ENCODE results near the gene THAP10.

Gene THAP10

DNA sequence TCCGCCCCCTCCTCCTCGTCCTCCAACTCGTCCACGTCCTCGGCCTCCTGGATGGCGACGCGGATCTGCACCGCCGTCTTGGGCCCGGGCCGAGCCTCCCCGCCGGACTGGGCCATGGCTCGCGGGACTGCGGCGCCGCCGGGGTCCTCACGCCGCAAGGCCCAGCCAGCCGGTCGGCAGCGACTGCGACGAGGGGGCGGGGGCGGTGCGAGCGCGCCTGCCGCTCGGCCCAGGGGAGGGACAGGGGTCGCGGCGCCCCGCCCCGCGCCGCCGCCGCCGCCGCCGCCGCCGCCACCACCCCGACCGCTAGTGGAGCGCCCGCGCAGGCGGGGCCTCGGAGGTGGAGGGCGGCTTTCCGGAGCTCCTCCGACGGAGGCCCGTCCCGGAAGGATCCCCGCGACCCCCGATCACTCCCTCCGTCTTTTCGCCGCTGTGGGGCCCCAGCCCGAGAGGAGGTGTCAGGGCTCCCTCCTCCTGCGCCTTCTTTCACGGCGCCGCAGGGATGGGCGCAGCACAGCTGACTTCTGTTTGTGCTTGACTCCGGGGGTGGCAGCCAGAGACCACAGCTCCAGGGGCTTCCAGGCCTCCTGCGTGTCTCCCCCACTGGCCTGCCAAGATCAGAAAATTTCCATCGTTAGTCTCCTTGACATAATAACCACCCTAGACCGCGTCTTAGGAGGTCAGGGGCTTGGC, 38.1 kb downstream of the THAP10 start, which contains the start of gene LARP6:
LARP6 (minus strand) TSS at position 185 of the 693 bp plus-strand sequence; CDS start at position 116, 69 bp downstream.
- DNase-seq (ENCODE audit: low read depth, low spot score), result no peak

DNA sequence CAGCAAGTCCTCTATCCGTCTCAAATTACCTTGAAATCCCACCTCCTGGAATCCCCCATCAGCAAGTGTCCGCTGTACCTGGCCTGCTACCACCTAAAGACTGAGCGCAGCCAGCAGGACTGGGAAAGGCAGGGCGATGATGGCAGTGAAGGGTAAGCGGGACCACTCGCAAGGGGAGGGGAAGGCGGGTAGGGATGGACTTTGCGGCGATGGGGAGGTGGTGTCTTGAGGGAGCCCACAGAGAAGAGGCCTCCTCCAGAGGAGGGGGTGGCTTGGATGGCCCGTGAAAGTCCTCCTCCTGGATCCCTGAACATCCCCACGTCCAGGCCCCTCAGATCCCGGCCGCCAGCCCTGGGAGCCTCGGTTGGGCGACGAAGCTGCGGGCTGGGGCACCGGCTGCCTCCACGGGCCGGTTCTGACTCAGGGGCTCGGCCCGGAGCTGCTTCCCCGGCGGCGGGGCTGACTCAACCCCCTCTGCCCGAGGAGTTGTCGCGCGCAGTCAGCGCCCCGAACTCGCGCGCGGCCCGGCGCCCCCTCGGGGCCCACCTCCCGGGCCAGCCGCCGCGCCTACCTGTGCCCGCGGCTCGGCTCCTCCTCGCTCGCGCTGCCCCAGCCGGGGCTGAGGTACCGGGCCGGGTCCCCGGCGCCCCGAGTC, 38.8 kb downstream of the THAP10 start:
- no peak for DNase-seq (ENCODE audit: low read depth, low spot score)

DNA sequence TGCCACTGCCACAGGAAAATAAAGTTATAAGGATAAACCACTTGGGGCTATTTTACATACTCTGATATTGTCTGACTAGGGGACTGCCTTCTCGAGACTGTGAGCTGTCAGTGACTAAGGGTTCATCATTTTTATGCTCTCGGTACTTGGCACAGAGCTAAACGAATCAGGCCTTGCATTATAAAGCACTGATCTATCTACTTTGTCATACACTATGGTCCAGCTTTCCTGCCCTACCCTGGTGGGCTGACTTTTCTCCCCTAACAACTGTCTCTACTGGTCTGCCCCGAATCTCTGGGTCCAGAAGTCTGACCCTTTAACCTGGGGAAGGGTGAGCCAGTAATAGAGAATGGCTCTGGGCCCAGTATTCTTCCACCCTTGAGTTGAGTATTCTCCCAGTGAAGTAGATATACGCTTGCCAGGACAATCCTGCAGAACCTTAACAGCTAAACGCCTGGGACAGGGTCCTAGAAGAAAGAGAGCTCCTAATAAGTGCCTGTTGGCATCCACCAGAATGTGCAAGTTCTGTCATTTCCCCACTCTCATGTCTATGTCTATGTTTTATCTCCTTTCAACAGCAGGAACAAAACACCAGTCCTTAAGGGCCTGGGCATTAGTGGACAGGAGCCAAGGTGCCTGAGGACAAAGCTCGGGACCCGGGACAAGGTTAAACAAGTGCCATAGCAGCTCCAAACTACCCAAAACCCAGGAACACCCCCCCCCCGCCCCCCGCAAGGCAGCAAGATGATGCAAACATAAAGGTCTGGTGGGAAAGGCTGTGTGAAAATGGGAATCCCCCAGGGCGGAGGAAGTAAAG, 39.5 kb downstream of the THAP10 start:
- no peak for DNase-seq (ENCODE audit: low read depth, low spot score)

DNA sequence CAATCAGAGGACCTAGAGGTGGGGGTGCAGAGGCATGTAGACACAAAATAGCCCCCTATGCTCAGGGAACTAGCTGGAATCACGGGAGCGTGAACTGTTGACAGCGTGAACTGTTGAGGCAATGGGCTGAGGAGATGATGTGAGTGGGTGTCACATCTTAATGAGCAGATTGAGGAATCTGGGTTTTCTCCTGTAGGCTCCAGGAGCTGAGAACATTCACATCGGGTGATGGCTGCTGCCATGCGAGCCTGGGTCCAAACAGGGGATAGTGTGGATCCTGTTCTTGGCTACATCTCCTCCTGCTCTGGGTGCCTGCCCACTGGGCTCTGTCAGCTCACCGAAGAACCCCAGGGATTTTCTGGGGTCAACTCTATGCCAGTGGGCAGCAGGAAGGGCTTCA, 40.3 kb downstream of the THAP10 start:
- DNase-seq (ENCODE audit: low read depth, low spot score), result no peak

DNA sequence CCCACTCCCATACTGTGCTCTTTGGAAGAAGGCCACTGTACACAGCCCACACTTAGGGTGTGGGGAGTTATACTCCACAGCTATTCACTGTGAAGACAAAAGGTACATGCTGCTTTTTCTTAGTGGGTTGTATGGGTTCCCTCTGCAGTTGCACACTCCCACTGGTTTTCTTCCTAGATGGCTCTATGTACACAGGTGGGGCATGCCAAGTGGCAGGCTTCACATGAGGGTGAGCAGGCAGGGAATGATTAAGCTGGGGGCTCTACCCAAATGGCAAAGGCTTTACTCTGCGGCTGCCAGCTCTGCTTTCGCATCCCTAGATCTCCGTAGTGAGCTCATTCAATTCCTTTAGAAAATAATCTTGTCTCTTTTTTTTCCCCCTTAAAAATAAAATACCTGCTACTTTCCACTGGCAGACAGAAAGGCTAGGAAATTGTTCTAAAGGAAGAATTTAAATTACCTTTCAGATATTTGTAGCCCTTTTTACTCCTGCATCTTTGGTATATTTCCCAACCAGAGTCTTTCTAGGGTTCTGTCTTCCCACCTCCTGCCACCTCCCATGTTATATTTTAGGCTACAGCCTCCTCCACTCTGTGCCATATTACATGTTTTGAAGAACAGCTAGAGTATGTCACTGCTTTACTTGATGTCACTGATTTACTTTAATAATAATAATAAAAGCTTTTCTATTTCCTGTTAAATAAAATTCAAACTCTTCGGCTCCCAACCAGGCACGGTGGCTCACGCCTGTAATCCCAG, 46.5 kb downstream of the THAP10 start:
- DNase-seq (ENCODE audit: low read depth, low spot score), result no peak

DNA sequence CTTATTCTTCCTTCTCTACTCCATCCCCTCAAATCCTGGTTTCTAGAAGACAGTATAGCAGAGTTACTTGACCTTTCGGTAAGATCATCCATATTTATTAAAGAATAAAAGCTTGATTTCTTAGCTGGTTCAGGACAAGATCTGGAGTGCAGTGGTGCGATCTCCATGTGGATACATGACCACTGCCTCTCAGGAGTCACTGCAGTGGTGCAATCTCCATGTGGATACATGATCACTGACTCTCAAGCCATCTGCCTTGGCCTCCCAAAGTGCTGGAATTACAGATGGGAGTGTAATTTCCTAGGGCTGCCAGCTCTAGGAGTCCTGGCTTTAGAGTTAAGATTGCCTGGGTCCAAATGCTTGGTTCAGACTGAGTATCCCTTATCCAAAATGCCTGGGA, 54.8 kb downstream of the THAP10 start:
- DNase-seq (ENCODE audit: low read depth, low spot score), result no peak

DNA sequence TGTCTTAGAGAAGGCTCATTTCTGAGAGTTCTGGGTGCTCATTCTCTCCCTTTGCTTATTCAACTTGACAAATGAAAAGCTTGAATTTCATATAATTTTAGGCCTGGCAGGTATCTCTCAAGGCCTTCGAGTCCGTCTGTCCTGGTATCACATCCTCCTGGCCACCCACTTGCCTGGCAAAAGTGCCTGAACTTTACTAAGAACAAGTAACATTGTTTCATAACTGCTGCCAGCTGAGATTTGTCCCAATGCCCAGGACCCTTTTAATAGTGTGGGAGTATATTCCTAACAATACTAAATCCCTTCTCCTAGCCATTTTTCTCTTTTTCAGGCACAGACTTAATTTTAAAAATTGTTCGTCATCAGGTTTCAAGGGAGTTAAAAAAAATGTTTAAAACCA, 56.4 kb downstream of the THAP10 start:
- no peak for DNase-seq (ENCODE audit: low read depth, low spot score)

DNA sequence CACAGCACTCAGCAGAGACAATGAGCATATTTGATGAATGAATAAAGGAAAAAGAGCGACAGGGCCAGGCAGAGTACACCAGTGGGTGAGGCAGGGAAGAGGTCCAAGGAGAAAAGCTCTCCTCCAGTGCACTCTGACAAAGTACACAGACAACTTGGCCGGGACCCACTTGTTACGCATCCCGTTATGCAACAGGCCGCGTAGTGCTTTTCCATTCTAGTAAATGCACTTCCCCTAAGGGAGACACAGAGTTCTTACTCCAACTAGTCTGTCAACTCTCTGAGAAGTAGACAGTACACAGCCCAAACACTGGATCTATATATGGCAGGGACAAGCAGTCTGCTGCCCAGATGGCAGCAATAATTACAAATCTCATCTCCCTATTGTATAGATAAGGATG, 56.8 kb downstream of the THAP10 start:
- no peak for DNase-seq (ENCODE audit: low read depth, low spot score)

DNA sequence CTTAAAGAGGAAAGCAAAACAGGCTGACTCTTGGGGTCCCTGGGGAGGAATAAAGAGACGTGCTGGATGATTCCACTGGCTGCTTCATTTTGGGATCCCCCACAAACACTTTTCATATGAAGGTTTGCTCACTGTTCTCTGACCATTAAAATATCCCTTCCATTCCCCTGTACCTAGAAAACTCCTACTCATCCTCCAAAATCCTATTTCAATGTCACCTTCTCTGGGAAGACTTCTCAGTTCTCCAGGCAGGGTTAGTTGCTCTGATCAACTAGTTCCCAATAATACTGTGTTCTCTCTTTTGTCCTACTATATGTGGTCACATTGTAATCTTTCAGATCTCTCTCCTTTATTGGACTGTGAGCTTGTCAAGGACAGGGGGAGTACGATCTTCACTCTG, 57.2 kb downstream of the THAP10 start:
- no peak for DNase-seq (ENCODE audit: low read depth, low spot score)

DNA sequence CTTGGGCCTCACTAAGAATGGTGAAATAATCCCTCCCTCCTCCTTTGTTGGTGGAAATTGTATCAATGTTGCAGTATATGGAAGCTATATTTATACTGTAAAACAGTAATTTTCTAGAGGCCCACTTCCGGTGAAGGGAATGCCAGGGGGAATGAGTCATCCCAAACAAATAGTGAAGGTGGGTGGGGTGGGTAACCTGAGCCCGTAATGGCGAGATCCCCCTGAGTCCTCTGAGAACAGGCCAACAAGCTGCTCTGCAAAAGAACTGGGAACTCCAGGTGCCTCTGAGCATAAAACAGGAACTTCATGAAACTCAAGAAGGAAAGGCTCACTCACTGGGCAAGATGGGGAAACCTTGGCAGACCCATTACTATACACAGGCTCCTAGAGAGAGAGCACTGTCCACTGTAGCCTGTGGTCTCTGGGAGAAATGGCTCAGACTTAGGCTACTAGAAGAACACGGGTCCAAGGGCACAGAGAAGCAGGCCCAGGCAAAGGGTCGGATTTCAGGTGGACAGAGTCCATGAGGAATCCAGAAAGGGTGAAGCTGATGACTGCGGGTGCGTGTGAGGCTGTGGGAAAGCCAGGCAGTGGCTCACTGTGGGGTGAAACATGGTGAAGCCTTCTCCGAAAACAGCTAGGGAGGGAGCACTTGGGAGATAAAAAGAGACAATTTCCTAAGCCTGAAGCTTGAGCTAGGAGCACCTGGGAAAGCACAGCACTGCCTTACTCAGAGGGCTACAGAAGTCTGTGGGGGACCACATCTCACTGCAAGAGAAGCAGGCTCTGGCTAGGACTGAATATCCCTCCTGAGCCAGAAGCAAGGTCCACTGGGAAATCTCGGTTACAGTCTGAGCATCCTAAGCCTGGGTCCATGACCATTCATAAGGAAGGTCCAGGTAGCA, 58.1 kb downstream of the THAP10 start:
- DNase-seq (ENCODE audit: low read depth, low spot score), result no peak

DNA sequence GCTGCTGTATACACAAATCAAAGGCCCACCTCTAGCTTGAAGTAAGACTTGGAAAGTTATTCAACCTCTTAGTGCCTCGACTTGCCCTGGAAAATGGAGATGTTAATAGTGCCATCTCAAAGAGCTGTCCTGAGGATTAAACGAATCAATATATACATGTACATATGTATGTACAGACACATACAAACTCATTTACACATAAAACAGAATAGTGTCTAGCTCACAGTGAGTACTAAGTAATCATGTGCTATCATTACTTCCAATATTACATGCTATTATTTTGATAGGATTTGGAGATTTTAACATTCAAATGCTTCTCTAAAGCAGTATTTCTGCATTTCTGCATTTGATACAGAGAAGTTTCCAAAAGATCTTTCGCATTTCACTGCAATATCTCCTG, 58.8 kb downstream of the THAP10 start:
- no peak for DNase-seq (ENCODE audit: low read depth, low spot score)

DNA sequence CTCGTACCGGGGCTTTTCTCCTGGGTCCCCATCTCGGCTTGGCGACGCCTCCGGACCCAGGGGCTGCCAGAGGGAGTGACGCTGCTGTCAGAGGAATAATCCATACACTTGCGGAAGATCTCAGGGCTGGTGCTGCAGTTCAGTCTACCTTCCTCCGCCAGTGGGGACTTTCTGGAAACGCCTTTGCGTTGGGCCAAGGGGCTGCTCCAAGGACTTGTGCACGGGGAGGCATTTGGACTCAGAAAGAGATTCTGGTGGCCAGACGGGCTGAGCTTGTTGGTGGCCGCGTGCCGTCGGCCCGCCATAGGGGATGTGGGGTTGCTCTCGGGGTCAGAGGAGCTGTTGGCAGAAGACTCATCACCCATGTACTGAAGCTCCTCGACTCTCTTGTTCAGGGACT, 60.1 kb downstream of the THAP10 start:
- no peak for DNase-seq (ENCODE audit: low read depth, low spot score)
